K562 (cell line): Measurements from ENCODE around the gene MATN1. TPM values are rescaled to one million over a fixed set of nuclear protein-coding genes. Genes with fewer than 3 reads are reported as not detected.
A peak's percentile ranks its signal among the peaks of the same experiment; 100 is the strongest.

Experiments used
- ATAC-seq: fragments of 200-7000 bp; cut with Tn5 transposase; 3 replicates; pipeline ENCODE4 v1.9.1; 2020; ENCODE audit warnings: moderate library complexity
- BruUV-seq: library from RNA; stranded (reverse); fragments of 400-500 nt; replicated peaks from 2 replicates; lab custom pipeline; 2021; lab: Mats Ljungman, UMichigan
- CTCF ChIA-PET: fragments of 300-600 bp; formaldehyde crosslinking; extraction: SDS; loops from one replicate; lab custom pipeline; 2021; ENCODE audit warnings: low intra/inter-chr PET ratio; lab: Yijun Ruan, JAX
- POLR2A ChIA-PET: fragments of 300-600, 350-650 bp; sonication (Branson Sonifier 250); formaldehyde crosslinking; extraction: SDS; loops from one replicate; lab custom pipeline; 2021; ENCODE audit warnings: antibody characterized with exemption, inconsistent platforms; lab: Yijun Ruan, JAX
- DNase-seq, 4 experiments: peaks; one replicate each; pipeline versions ENCODE4 v3.0.0 to v3.0.0-alpha.2; 2011 to 2018; ENCODE audit warnings: low spot score in 3 of 4, mixed read lengths in 3 of 4; ENCODE audit errors: extremely low read depth in 1 of 4
- FAIRE-seq: peaks from 2 replicates; lab custom pipeline; 2011; peaks lifted over from hg19 to GRCh38; lab: Jason Lieb, UNC
- H2AFZ ChIP-seq: 2 replicates; pipeline ENCODE4 v1.6.0; 2011; ENCODE audit warnings: low read depth, low read length, control low read depth, inconsistent platforms
- H3K27ac ChIP-seq: fragments of 200-600 bp; 3 replicates; pipeline ENCODE4 v1.8.0; 2011; ENCODE audit warnings: low read depth, mild to moderate bottlenecking, control low read depth, inconsistent platforms, low read length, moderate library complexity, mixed read lengths; ENCODE audit errors: extremely low read depth
- H3K27me3 ChIP-seq, 2 experiments: fragments of 300-600 bp in 1 of 2; 2 replicates in 1 of 2; 3 replicates in 1 of 2; pipeline versions ENCODE4 v1.6.0 to v1.8.0; 2011; ENCODE audit warnings: inconsistent platforms in 2 of 2, low read length in 2 of 2, mild to moderate bottlenecking in 1 of 2, mixed read lengths in 1 of 2, moderate library complexity in 1 of 2; ENCODE audit not compliant: control insufficient read depth in 2 of 2, insufficient read depth in 2 of 2
- H3K36me3 ChIP-seq: fragments of 300-600 bp; 3 replicates; pipeline ENCODE4 v1.8.0; 2011; ENCODE audit warnings: mild to moderate bottlenecking, low read length, inconsistent platforms; ENCODE audit not compliant: control insufficient read depth, insufficient read depth
- H3K4me1 ChIP-seq, 2 experiments: fragments of 200-600 bp in 1 of 2; replicated peaks in 1 of 2; 2 replicates in 1 of 2; 3 replicates in 1 of 2; pipeline versions ENCODE4 v1.5.1 to v1.8.0; 2011; ENCODE audit warnings: inconsistent platforms in 2 of 2, low read length in 2 of 2, mild to moderate bottlenecking in 1 of 2, mixed read lengths in 1 of 2, moderate library complexity in 1 of 2; ENCODE audit not compliant: control insufficient read depth in 2 of 2, insufficient read depth in 2 of 2
- H3K4me2 ChIP-seq: 2 replicates; pipeline ENCODE4 v1.6.1; 2011; ENCODE audit warnings: low read length, control low read depth, inconsistent platforms, mixed read lengths; ENCODE audit not compliant: insufficient read depth
- H3K4me3 ChIP-seq: fragments of 200-600 bp; sonication (generic), shearing (Covaris generic); 2 replicates; pipeline ENCODE4 v1.5.1; 2016; ENCODE audit warnings: control low read depth, inconsistent platforms
- H3K79me2 ChIP-seq: fragments of 200-600 bp; 3 replicates; pipeline ENCODE4 v1.8.0; 2011; ENCODE audit warnings: low read length, inconsistent platforms; ENCODE audit not compliant: control insufficient read depth, insufficient read depth
- H3K9ac ChIP-seq, 2 experiments: 2 replicates each; pipeline versions ENCODE4 v1.6.0 to v1.6.1; 2011; ENCODE audit warnings: low read depth in 2 of 2, low read length in 2 of 2, control low read depth in 1 of 2, inconsistent platforms in 1 of 2, mild to moderate bottlenecking in 1 of 2, mixed read lengths in 1 of 2; ENCODE audit not compliant: insufficient read depth in 1 of 2
- H3K9me1 ChIP-seq: one replicate; pipeline ENCODE4 v1.6.0; 2011; ENCODE audit warnings: inconsistent platforms, mild to moderate bottlenecking, low read length, moderate library complexity; ENCODE audit not compliant: control insufficient read depth, insufficient read depth
- H3K9me3 ChIP-seq: replicated peaks from 2 replicates; pipeline ENCODE4 v1.5.1; 2011; ENCODE audit warnings: low read depth, low read length, inconsistent platforms; ENCODE audit not compliant: control insufficient read depth, insufficient read depth
- H4K20me1 ChIP-seq: replicated peaks from 2 replicates; pipeline ENCODE4 v1.6.1; 2011; ENCODE audit warnings: low read length, inconsistent platforms, mixed read lengths; ENCODE audit not compliant: control insufficient read depth, insufficient read depth
- ESRRB ChIP-seq: fragments of 250-450 bp; sonication (Bioruptor Pico); IDR thresholded peaks from 2 replicates; pipeline ENCODE4 v1.5.0; 2020; ENCODE audit warnings: mild to moderate bottlenecking, moderate library complexity, borderline replicate concordance
- POLR3A ChIP-seq: IDR thresholded peaks from 2 replicates; pipeline ENCODE4 v1.6.1; 2011; ENCODE audit warnings: borderline replicate concordance, mild to moderate bottlenecking, moderate library complexity; ENCODE audit not compliant: insufficient read length, insufficient read depth; ENCODE audit errors: extremely low read depth
- PURB ChIP-seq: sonication (generic); formaldehyde crosslinking; IDR thresholded peaks from 2 replicates; pipeline ENCODE4 v1.9.0; 2021; ENCODE audit warnings: low read depth, mild to moderate bottlenecking, missing genetic modification reagents
- RAD21 ChIP-seq, 2 experiments: fragments of 250-450 bp in 1 of 2; fragments of 450-650 bp in 1 of 2; sonication (Bioruptor Pico) in 1 of 2; formaldehyde crosslinking in 1 of 2; IDR thresholded peaks in 1 of 2; conservative IDR thresholded peaks in 1 of 2; 2 replicates each; pipeline versions ENCODE4 v1.4.0 to v1.8.0; 2020 to 2022; ENCODE audit warnings: mild to moderate bottlenecking in 2 of 2, moderate library complexity in 1 of 2
- ZBTB17 ChIP-seq: fragments of 450-650 bp; formaldehyde crosslinking; IDR thresholded peaks from 2 replicates; pipeline ENCODE4 v1.4.0; 2020; ENCODE audit warnings: mild to moderate bottlenecking
- ZBTB8A ChIP-seq: fragments of 450-650 bp; IDR thresholded peaks from 2 replicates; pipeline ENCODE4 v1.6.1; 2018; ENCODE audit warnings: mild to moderate bottlenecking, moderate library complexity; ENCODE audit not compliant: partially characterized antibody
- WGBS: fragments of 100-300 bp; shearing (Covaris generic); methylation state at CpG from one replicate; pipeline ENCODE4 v1.1.6; 2016; ENCODE audit warnings: low coverage, mixed read lengths; ENCODE audit not compliant: insufficient coverage; ENCODE audit errors: missing lambda C conversion rate; 5-methylcytosine and 5-hydroxymethylcytosine counted together
- in situ Hi-C: fragments of 300-500 bp; cut with MboI; formaldehyde crosslinking; loops from 4 replicates; pipeline ENCODE4 v1.15.0; 2018; ENCODE audit warnings: inconsistent platforms, mixed read lengths
- intact Hi-C: fragments of 100-400 bp; cut with micrococcal nuclease; formaldehyde crosslinking; loops from 2 replicates; pipeline ENCODE4 v1.14.2; 2022
- polyA plus RNA-seq, 8 experiments: library from polyadenylated mRNA; depleted of rRNA in 4 of 8; stranded (reverse) in 5 of 8; unstranded in 3 of 8; fragments of >200 nt; fragmentation: Nextera tagmentation in 2 of 8; fragmentation: Illumina TruSeq in 1 of 8; extraction: Ambion mirVana in 2 of 8; extraction: Trizol in 1 of 8; gene quantifications; 2 replicates each; pipeline versions ENCODE4 v1.2.1 to v1.2.3, GENCODE V29; 2011 to 2014; ENCODE audit warnings: inconsistent platforms in 1 of 8, missing spikeins in 1 of 8
- total RNA-seq, 7 experiments: library from RNA; depleted of rRNA in 6 of 7; stranded (reverse); fragments of >200 nt in 6 of 7; fragmentation: Illumina TruSeq in 2 of 7; extraction: Trizol in 2 of 7; gene quantifications; 2 replicates each; pipeline versions ENCODE4 v1.2.1 to v1.2.3, GENCODE V29; 2011 to 2021; ENCODE audit warnings: low replicate concordance in 1 of 7
- TF ChIP-seq, protein P1 (sequence below), 2 experiments: IDR thresholded peaks; 2 replicates each; pipeline ENCODE4 v1.6.1; 2012; ENCODE audit warnings: improper control_type of control experiment in 2 of 2, low read depth in 2 of 2, low read length in 2 of 2, borderline replicate concordance in 1 of 2

The MATN1 gene
- total and polyA plus RNA-seq, 9 of the 15 experiments (the other 6 are each of a cell fraction or from before 2014, with no cell fraction given), result 0.10 to 2.3 (median 1.2) TPM

DNA sequence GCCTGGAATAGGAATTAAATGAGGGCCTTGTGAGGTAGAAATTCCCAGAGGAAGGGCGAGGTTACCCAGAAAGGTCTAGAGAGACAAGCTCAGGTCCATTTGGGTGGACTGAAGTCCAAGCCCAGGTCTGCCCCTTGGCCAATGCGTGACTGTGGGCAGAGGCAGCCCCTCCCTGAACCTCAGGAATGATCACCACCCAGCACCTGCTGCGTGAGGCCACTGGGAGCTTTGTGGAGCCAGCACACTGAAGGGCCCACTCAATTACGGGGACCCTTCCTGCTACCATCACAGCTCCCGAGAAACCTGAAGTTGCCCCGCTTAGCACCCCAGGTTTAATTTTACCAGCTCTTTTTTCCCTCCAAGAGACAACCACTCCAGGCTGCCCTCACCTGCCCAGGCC lies 6.5 kb upstream of the MATN1 start:
- WGBS, result 83% methylated on average over 6 of the region's 6 CpGs
- ChIA-PET POLR2A (interaction anchor here (0.6 to 8.0 kb wide), 8 partner anchors 10 to 273 kb away, joined by 3 to 74 read pairs (median 4); partner anchors contain the start of gene LAPTM5), CTCF (no interaction called here)
- Histone ChIP-seq H3K27ac (peak overlapping the region; percentile 7; the same call in 1 of the 3 replicates), H3K36me3 (peaks cover 36% of the 10 kb centered on the region), H3K9me3 (no peaks in the 10 kb centered on the region), H3K4me3 (no peak overlapping the region), H2AFZ (no peak overlapping the region), H3K4me1 (peaks cover 68 to 69% of the 10 kb centered on the region in 2 experiments), H4K20me1 (no peaks in the 10 kb centered on the region), H3K27me3 (no peaks in the 10 kb centered on the region), H3K9ac (peak overlapping the region; percentile 64 to 85; a peak in 3 of 4 replicates), H3K79me2 (no peaks in the 10 kb centered on the region; the same call in 2 of the 3 replicates), H3K9me1 (no peaks in the 10 kb centered on the region), H3K4me2 (no peak overlapping the region)
- BruUV-seq, result no TSS peak
- in situ Hi-C loops, result no loop called here
- ATAC-seq, result no peak
- intact Hi-C loops, result loop anchor here (2.0 kb wide), 2 partner anchors 39 to 49 kb away; no protein-coding TSS in a partner anchor
- TF ChIP-seq RAD21 (CRISPR knock-in tag; conservative IDR thresholded peaks at IDR 0.05 in 1 of 2, IDR thresholded peaks at IDR 0.05 in 1 of 2) (0 out of 4 replicates have a peak, but pooled peaks of 1 of the 2 experiments have one; percentile 10), POLR3A (no peak), ZBTB17 (CRISPR knock-in tag) (0 out of 2 replicates have a peak, but pooled peaks have one; percentile 4), ZBTB8A (no peak), ESRRB (CRISPR knock-in tag) (no peak), PURB (CRISPR knock-in tag) (no peak)
- TF ChIP-seq, protein P1, sequence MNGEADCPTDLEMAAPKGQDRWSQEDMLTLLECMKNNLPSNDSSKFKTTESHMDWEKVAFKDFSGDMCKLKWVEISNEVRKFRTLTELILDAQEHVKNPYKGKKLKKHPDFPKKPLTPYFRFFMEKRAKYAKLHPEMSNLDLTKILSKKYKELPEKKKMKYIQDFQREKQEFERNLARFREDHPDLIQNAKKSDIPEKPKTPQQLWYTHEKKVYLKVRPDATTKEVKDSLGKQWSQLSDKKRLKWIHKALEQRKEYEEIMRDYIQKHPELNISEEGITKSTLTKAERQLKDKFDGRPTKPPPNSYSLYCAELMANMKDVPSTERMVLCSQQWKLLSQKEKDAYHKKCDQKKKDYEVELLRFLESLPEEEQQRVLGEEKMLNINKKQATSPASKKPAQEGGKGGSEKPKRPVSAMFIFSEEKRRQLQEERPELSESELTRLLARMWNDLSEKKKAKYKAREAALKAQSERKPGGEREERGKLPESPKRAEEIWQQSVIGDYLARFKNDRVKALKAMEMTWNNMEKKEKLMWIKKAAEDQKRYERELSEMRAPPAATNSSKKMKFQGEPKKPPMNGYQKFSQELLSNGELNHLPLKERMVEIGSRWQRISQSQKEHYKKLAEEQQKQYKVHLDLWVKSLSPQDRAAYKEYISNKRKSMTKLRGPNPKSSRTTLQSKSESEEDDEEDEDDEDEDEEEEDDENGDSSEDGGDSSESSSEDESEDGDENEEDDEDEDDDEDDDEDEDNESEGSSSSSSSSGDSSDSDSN (IDR thresholded peaks at IDR 0.05; ENCODE audit: borderline replicate concordance in 1 of 2, low read depth in 2 of 2, low read length in 2 of 2), result no peak
- FAIRE-seq, result no peak
- no peak for DNase-seq
